Stimulated activated CD8-positive, alpha-beta memory T cell treated with anti-CD3 and anti-CD28 coated beads, Interleukin-15, amount 100 ng/mL, for 24 hours (primary cell): ENCODE data around the gene TEKT2.

Source experiments
- DNase-seq: peaks from one replicate; pipeline ENCODE4 v3.0.0-alpha.2; 2020; ENCODE audit warnings: low read depth

Gene TEKT2

DNA sequence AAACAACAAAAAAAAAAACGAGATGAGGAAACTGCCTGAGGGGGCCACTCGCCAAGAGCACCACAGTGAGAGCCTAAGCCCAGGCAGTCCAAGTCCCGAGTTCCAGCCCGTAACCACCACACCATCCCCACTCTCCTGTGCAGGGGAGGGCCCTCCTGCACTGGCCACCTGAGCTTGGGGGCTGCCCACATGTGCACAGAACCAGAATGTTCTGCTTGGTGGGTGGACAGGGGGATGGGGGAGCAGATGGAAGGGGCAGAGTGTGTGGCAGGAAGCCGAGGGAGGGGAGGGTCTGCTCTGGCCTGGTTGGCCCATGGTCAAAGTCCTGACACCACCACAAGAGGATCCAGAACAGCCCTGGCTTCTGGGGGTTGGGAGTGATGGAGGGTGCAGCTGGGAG, 22.4 kb downstream of the TEKT2 start:
- DNase-seq: no peak

DNA sequence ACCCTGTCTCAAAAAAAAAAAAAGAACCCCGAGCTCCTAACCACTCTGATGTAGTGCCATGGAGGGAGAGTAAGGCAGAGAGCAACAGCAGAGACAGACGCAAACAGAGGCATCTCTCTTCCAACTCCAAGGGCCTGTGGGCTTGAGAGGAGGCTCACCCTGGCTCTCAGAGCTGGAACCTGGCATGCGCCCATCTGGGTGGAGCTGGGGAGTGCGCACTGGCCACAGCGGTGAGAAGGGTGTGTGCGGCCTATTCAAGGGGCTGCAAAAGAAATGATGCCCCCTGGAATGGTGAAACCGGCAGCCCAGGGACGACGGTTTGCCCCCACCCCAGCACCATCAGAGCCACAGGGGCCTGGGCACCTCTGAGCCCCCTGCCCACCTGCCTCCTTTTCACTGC, 23.5 kb downstream of the TEKT2 start:
- no peak for DNase-seq

DNA sequence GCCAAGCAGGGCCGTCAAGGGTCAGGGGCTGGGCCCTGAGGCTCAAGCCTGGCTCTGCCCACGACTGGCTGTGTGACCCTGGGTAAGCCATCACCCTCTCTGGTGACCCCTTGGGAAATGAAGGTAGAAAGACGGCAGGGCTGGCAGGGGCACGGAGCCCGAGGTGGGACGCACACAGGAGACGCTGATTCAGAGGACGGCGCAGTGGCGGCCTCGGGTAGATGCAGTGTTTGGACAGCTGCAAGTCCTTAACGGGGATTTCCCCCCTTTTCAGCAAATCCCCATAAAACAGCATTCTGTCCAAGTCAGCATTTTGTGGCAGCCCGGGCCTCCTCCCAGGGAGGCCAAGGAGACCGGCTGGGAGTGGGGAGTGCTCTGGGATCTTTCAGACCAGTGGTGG, 24.4 kb downstream of the TEKT2 start:
- no peak for DNase-seq

- DNase-seq: no peak
Measured at GRCh38 chr1:36109041-36109679, 25.3 kb downstream of the TEKT2 start.

- DNase-seq: no peak
Measured at GRCh38 chr1:36111151-36111550, 27.3 kb downstream of the TEKT2 start.

DNA sequence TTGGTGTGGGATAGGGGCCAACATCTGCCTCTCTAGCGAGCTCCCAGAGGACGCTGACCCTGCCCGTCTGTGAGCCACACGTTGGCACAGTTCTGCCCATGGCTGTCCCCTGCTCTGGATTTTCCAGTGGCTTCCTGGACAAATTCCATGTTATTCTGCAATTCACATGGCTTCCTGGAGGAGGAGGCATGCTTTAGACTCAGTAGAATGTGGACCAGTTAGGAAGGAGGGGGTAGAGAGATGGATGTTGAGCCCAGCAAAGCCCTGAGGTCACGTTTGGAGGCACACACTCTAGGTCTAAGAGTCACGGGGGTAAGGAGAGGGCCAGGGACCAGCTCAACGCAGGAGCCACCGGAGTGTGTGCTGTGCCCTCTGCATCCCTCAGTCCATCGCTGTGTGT, 28.9 kb downstream of the TEKT2 start:
- no peak for DNase-seq

DNA sequence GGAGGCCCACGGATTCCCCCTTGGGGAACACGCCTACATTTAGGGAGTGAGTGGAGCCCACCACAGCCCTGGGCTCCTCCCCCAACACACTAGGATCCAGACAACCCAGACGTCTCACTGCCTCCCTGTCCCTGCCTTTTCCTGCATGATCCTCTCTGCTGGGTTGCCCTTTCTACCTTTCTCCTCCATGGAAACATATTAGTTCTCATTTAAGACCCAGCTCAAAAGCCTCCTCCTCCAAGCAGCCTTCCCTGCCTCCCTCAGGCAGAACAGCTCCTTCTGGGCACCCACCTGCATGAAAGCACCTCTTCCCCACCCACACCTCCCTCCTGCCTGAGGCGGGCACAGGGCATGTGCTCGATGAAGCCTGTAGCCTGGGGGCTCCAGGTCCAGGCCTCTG, 30.5 kb downstream of the TEKT2 start:
- DNase-seq: no peak

DNA sequence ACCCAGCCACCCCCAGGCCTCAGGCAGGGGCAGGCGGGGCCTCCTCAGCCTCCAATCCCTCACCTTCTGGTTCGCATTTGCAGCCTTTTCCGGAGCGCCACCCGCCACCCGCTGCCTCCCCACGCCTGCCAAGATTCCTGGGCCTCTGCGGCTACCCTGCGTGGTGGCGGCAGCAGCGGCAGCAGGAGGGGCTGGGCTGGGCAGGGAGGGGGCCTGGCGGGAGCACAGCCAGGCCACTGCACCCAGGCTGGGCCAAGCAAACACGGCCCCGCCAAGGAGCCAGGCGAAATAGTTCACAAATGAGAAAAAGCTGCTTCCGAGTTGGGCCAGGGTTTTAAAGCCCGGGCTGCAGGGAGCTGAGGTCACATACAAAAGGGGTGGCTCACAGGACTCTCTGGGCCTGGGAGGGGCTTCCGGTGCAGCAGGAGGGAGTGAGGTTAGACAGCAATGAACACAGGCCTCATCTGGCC, 31.3 kb downstream of the TEKT2 start:
- DNase-seq: no peak

GRCh38 chr1:36115931-36116330, 32.0 kb downstream of the TEKT2 start:
- no peak for DNase-seq

- no peak for DNase-seq
Measured at GRCh38 chr1:36116901-36117300, 33.0 kb downstream of the TEKT2 start.

DNA sequence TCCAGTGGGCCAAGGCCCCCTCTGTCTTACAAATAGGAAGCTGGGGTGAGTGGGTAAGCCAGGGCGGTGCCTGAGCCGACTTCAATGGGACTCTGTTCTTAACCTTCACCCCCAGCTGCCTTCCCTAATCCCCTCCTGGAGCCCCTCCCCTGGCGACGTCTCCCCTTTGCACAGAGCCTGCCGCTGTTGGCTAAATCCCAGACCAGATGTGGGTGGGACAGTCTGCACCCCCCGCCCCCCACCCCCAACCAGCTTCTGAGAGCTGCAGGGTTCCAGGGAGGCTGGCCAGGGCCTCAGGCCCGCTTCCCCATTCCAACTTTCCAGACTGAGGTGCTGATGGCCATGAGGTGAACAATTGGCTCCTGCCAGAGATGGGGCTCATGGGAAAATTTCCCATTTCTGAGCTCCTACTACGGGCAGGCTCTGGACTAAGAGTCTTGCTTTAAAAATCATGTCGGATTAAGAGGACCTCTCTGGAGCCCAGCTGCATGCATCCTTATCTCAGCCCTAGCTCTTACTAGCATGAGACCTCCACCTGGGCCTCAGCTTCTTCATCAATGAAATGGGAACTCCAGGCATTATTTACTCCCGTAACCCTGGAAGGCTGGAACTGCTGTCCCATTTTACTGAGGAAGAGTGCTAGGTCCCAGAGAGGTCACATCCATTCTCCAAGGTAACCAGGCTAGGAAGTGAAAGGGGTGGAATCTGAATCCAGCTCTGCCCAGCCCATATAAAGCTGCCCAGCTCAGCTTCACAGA, 34.7 kb downstream of the TEKT2 start:
- no peak for DNase-seq

GRCh38 chr1:36119456-36119855, 35.6 kb downstream of the TEKT2 start:
- no peak for DNase-seq

DNA sequence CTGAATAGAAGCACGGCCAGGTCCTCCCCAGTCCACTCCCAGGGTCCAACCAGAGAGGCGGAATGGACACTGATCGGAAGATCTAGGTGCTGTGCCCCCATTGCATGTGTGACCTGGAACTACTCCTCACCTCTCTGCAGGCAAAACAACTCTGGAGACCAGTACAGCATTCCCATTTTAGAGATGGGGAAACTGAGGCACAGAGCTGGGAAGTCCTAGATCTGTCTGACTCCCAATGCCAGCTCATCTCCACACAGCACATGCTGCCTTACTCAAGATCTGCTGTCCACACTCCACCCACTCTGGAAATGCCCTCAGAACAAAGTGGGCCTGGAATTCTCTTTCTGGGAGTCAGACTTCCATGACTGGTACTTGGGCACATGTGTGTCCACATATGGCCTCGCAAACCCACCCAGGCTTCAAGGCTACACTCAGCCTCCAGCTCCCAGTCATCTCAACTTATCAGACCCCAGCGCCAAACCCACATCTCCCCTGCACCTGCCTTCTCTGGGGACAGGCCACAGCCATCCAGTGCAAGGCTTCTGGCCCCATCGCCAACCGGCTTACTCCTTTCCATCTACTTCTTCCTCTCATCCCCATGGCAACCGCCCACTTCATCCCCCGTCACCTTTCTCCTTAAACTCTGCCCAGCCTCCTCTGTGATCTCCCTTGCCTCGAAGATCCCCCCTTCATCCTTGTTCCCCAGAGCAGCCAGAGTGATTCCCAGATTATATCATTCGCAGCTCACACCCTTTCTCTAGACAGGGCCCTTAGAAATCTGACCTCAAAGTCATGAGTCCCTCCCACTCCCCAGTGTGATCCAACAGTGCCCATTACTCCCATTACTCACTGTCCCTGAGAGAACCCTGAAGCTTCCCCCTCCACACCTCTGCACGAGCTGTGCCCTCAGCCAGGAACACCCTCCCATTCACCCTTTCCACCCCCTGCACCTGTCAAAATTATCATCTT, 38.5 kb downstream of the TEKT2 start:
- no peak for DNase-seq

DNA sequence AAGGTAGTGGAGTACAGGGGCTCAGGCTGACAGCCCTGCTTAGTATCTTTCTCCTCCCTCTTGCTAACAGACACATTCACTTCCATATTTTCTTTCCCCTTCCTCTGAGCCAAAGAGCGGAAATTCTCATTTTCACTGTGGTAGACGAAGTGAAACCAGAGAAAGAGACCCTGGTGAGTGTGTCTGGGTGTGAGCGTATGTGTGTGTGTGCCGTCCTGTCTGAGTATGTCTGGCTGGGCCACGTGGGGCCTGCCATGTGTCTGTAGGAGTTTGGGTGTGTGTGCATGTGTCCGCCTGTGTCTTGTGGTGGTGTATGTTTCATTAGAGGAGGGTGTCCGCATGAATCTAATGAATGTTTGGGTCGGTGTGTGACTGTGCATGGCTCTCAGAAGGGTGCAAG, 39.5 kb downstream of the TEKT2 start:
- DNase-seq: no peak

GRCh38 chr1:36124404-36125128, 40.7 kb downstream of the TEKT2 start:
- no peak for DNase-seq

GRCh38 chr1:36125129-36125991, 41.5 kb downstream of the TEKT2 start, which contains the start of gene COL8A2:
Gene COL8A2, minus strand, starts transcription at chr1:36125222. Its CDS starts 24,980 bp downstream, at chr1:36100242.
- DNase-seq: no peak

DNA sequence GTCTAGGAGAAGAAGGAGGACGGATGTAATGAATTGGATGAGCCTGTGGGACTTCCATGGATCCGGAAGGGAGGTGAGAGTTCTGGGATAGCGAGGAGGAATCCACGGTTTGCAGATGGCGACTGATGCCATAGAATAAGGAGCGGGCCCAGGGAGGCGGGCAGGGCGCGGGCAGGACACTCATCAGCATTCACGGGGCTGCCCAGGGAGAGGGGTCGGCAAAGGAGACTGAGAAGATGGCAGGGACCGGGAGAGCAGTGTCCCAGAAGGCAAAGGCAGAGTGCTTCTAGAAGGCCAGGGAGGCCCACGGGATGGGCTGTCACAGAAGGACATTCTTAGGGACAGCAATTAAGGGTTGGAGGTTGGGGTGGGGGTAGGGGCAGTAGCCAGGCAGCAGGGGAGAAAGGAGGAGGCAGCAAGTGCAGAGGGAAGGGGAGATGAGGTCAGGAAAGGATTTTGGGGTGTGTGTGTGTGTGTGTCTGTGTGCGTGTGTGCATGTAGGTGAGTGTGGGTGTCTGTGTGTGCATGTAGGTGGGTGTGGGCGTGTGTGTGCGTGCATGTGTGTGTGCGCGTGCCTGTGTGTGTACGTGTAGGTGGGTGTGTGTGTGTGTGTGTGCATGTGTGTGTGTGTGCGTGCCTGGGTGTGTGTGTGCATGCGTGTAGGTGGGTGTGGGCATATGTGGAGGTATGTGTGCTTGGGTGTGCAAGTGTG, 42.3 kb downstream of the TEKT2 start:
- no peak for DNase-seq

DNA sequence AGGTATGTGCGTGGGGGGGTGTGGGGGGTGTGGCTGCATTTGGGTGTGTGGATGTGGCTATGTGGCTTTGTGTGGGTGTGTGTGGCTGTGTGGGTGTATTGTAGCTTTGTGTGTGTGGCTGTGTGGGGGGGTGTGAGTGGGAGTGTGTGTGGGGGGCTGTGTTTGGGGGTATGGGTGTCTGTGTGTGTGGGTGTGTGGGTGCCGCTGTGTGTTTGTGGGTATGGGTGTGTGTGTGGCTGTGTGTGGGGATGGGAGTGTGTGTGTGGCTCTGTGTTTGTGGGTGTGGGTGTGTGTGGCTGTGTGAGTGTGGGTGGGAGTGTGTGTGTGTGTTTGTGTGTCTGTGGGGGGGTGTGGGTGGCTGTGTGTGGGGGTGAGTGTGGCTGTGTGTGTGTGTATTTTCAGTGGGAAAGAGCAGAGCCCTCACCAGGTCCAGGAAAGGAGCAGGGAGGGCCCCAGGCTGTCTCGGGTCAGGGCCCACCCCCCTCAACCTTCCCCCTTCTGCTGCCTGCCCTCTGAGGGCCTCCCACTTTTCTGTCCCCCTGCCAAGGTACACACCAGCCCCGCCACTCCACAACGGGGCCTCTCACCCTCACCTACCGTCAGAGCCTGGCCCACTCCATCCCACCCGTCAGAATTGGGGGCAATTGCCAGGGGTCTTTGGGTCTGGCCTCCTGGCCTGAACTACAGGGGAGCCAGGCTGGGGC, 43.1 kb downstream of the TEKT2 start:
- no peak for DNase-seq

DNA sequence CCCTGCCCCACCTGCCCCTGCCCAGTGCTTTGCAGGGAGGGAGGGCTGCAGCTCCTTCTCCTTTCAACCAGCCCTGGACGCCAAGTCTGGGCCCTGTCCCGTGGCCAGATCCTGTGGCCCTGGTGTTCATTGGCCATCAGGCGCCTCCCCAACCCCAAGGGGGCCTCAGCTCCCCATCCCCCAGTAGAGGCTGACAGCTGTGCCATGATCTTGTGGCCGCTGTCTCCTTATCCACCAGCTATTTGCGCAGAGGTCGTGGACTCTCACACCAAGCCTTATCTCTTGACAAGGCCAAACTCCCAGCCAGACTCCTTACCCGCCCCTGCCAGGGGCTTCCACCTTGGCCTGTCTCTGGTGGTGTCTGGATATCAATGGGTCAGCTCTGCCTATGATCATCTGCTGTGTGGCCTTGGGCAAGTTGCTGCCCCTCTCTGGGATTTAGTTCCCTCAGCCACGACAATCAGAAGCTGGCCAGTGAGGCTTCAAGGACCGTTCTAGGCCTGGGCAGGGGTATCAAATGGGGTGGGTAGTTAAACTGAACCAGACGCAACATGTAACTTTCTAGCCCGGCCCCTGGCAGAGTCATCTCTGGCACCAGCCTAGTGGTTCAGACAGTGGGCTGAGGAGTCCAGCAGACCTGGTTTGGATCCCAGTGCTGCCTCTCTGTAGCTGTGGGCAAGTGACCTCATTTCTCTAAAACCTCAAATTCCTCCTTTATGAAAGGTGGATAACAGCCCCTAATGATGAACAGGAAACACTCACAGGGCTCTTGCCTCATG, 44.4 kb downstream of the TEKT2 start:
- no peak for DNase-seq
